ENCODE measurements around the gene E2F2.

GRCh38 chr1:23543707-23544443 lies 12.8 kb upstream of the E2F2 start:
- TF ChIP-seq CTCF (optimal IDR thresholded peaks at IDR 0.05 in 1 of 3, IDR thresholded peaks at IDR 0.05 in 1 of 3, conservative IDR thresholded peaks at IDR 0.05 in 1 of 3; ENCODE audit: extremely low read depth in 1 of 3, insufficient read depth in 2 of 3, low read length in 3 of 3) (no peak), EZH2 (IDR thresholded peaks at IDR 0.05; ENCODE audit: low read length) (no peak)

Data from keratinocyte (primary cell).